Activated CD4-positive, alpha-beta T cell treated with anti-CD3 and anti-CD28 coated beads, Interleukin-10, Interleukin-2, amounts not matched to agents 100 ng/mL and 50 ng/mL, durations not matched to agents 16 hours and 8 hours (primary cell): ENCODE measurements around the gene MED12L.

Experiments used
- DNase-seq: peaks from one replicate; pipeline ENCODE4 v3.0.0-alpha.2; 2020

Gene MED12L

DNA sequence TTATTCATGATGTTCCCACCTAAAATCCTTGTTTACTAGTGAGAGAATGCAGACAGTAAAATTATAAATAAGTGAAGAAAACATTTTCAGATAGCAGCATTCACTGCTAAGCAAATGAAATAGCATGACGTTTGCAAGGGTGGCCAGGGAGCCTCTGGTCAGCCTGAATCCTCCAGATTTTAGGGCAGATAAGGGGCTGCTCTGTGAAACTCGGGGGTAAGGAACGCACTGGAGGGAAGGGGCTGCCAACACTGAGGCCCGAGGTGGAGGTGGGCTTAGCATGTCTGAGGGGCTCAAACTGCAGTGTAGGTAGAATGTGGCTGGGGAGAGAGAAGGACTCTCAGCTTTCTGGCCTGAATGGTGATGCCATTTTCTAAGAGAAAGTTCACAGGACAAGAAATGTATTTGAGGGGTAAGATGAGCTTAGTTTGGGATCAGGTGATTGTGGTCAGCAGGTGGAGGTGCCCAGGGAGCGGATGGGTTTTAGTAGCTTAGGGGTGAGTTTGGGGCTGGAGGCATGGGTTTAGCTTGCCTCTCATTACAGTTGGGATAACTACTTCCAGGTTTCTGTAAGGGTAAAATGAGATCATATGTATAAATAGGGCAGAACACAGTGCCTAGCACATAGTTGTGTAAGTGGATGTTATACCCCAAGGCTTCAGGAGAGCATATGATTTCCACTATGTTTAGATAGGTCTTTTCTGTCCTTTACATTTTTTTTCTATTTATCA is 97.0 kb downstream of the MED12L start:
- no peak for DNase-seq

DNA sequence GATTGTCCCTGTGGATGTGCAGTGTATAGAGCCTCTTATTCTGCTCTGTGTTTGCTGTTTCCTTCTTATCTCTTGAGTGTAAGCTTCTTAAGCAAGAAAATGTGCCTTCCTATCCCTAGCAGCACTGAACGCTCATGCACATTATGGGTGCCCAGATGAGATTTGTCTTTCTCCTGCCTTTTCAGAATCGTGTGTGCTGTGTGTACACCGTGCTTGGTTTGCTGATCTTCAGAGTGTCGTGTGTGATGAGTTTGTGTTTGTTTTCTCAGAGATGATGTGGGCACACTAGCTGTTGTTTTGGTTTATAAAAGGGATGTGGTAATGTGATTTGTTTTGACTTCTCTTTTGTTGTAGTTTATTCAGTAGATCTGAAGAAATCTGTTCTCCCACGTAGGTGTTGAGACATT is 97.8 kb downstream of the MED12L start:
- peak; percentile 33 for DNase-seq

DNA sequence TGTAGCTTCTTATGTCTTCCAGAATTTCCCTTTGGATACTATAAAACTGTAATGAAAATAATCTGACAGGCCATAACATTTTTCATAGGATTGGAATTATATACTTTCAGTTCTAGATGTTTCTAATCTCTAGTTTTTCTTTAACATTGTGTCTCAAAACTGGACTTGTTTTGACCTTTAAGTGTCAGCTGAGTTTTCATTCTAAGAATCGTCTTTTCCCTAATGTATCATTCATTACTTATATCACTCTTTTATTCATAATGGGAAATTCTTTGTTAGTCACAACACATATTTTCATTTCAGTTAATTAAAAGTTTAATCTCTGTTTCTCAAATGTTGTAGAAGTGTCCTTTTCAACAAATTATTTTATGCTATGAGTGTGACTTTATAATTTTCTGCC is 105.6 kb downstream of the MED12L start:
- peak; percentile 48 for DNase-seq

DNA sequence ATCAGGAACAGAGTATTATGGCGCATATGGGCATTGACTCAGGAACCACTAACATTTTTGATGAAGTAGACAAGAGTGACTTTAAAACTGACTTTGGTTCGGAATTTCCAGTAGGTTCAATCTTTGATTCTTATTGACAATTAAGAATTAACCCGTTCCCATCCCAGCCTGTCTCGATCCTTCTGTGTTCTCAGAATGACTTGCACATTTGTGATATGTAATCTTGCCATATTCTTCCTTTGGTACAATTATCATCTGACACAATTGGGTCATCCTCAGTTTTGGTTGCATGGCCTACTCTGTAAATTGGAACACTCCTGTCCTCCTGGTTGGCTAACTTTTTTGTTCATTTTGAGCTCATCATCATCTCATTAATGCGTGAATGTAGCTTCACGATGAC is 107.1 kb downstream of the MED12L start:
- DNase-seq: no peak

DNA sequence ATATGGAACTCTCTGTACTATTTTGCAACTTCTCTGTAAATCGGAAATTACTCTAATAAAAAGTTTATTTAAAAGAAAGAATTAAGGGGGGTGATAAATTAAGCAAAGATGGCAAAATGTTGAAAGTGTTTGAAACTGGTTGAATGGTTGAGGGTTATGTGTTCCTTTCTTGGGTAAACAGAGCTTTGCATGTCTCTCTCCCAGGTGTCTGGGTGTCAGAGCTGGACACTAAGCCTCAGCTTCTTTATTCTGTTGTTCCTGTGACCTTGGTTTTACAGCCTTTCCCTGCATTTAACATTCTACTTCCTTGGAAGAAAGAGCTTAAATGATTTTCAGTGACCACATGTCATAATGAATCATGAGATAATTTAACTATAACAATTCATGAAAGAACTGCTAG is 110.4 kb downstream of the MED12L start:
- no peak for DNase-seq

DNA sequence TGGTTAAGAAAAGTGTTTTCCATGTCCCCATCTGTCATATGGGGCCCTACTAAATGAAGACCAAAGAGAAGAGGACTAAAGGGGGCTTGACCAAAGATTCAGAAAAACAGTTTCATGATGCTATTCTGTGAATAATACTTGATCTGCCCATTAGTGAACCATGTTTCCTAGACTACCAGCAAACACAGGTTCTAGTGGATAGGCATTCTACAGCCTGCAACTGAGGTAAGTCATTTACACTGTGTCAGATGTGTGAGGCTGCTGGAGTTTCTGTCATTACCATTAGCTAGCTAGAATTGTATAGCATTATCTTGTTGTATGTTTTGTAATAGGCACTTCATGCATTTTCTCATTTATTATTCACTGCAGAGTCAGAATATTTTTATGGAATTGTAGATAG is 111.0 kb downstream of the MED12L start:
- DNase-seq: no peak

DNA sequence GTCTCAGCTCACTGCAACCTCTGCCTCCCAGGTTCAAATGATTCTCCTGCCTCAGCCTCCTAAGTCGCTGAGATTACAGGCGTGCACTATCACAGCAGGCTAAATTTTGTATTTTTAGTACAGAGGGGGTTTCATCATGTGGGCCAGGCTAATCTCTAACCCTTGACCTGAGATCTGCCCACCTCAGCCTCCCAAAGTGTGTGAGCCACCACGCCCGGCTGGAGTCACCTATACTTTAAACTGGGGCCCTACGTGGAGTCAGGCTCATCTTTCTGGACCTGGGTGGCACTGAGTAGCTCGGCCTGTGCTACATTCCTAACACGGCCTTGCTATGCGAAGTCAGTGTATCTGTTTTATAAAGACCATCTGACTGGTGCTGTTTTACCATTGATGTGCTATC is 111.8 kb downstream of the MED12L start:
- no peak for DNase-seq

DNA sequence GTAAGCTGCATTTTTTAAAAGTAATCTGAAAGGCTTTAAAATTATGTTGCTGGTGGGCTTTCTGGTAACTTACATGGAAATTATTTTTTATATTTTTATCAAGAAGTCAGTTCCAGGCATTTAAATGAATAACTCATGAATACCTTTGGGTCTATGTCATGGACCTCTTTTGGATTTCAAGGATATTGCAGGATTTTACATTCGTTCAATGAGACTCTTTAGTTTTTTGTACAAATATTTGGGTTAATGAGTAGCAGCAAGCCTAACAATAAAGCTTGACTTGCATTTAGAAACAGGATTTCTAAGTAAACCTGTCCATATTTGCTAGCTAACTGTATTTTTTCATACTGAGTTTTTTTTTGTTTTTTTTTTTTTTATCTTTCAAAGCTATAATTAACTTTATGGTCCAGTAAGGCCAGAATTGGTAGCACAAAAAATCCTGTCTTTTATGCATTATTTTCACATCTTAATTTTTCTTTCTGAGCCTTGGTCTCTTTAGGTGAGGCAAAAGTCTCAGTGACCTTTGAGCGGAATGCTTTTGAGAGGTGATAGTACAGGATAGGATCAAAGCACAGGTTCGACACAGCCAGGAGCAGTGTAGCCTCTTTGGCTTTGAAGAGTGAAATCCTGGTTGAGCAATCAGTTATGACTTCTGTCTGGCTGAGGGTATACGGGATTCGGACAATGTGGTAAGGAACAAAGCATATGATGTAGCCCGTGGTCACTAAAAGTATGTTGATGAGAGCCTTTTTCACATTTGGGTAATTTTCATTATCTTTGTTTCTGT is 112.7 kb downstream of the MED12L start:
- no peak for DNase-seq

DNA sequence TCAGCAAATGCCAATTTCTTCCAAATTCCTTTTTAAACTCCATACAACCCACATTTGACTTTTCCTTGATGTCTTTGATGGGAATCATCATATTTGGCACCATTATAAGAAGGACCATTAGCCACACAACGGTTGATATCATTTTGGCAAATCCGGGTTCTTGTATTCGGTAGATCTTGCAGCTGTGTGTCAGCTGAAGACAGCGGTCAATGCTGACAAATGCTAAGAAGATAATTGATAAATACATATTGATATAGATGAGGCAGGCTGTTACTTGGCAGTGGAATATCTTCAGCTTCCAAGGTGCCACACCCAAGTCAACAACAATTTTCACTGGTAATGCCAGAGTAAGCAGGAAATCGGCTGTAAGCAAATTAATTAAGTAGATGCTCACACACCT is 113.4 kb downstream of the MED12L start:
- no peak for DNase-seq

DNA sequence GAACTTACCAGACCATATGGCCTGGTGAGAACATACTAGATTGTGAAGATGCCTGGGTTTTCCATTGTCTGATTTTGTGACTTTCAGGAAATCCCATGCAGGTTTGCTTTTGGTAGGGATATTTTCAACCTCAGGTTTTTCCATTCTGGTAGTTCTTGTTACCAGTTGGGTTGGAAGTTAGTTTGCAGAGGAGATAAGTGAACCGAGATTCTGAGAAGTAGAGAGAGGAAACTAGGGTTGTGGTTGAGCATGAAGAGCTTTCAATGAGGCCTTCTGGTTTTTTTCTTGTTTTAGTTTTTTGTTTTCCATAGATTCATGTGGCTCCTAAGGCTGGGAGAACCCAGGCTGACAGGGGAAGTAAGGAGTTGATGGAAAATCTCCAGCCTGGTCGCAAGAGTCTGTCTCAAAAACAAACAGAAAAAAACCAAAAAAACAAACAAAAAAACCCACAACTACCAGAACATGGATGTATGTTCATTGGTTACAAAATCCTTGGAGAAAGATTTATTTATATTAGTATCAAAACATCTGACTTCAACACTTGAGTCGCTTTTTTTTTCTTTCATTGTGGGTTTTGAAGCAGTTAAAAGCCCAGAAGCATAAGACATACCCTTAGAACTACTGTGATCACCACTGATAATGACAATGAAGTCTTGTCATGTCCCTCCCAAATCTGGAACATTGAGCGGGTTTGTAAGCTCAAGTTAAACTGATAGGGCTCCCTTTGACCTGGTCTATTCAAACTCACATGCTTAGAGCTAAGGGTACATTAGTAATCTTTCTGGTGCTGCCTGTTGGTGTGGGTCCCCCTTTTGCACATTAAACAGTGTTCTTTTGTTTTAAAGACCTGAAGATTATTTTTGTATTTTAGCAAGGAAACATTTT is 114.3 kb downstream of the MED12L start:
- peak; percentile 62 for DNase-seq

DNA sequence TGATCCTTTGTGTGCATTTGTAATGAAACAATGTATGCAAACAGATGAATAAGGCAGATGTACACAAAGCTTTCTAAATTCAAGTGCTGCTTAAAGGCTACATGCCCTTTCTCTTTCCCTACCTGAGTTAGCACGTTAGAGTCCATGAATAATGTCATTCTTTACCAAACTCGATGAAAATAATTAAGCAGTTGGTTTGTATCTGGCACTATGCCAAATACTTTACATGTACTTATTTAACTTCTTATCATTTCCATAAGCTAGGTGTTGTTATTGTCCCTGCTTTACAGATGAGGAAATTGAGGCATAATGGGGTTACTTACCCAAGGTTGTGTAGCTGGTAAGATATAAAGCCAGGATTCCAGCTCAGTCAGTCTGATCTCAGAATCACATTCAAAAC is 115.1 kb downstream of the MED12L start:
- DNase-seq: peak; percentile 29

DNA sequence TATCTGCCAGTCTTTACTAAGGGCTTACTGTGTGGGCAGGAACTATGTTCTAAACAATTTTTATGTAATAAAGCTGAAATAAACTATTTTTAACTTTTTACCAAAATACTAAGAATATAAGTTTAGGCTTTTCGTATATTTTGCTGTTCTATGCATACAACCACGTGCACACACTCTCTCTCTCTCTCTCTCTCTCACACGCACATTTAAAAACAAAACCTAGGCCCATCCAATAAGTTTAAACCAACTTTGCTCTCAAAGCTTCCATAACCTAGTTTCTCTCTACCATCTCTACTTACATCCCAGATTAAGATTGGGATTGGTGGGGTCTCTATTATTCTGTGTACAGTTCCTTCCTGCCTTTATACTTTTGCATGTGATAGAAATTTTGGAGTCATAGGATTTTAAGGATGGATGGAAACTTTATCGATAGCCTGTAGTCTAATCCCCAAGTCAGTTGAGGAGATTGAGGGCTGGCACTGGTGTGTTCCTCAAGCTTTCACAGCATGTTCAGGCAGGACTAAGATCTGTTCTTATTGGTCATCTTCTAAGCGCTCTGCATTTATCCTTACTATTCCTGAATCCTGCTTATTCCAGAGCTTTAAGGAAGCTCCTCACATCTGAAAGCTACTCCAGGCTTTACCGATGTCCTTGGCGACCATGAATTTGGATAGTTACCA is 115.7 kb downstream of the MED12L start:
- DNase-seq: peak; percentile 46

DNA sequence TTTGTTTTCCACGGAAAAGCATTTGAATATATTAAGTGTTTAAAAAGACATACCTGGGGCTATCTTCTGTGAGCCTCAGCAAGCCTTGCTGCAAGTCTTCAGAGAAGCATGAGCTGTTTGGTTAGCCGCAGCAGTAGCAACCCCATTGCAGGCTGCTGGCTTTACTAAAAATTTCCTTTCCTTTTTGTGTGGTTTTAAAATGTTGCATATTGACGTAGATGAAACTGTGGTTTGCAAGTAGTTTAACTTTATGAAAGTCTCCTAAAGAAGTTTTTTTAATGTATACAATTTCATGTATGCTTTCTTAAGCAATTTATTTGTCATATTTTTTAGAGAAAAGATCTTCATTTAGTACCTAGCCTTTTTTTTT is 117.6 kb downstream of the MED12L start, which contains the start of gene GPR171:
GPR171 (minus strand) TSS at position 166 of the 370 bp plus-strand sequence. CDS start 3,830 bp downstream, outside the sequence.
- peak; percentile 92 for DNase-seq

DNA sequence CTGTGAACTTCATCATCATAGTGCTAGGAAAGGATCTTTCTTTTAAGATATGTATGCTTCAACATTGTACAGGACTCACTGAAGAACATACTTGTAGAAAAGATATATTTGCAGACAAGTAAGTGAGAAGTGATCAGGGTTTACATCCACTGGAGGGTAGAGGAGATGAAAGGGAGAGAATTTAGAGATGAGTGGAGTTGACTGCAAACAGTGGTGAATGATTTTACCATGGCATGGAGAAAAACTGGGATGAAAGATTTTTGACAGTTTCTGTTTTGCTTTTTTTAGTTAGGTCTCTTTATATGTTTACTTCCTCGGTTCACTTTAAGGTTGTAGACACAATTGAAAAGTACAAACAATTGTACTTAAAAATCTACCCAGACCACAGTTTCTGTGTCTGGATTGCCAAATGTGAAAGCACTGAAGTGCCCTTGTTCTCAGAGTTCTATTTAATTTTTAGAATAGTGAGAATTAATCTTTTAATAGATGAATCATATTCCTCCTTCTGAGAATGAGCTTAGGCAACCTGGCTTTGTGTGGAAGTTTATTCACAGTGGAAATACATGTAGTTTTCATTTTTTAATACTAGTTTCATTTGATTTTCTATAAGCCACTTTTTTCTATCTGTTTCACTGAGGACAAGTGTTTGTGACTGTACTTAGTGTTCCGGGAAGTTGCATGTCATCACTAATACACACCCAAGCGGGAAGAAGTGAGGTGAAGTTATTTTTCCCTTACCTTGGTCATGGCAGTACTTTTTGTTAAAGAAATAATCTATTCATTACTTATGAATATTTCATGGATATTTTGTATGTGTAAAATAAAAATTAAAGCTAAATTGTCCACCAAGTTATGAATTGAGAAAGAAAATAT is 119.3 kb downstream of the MED12L start:
- DNase-seq: peak; percentile 75

DNA sequence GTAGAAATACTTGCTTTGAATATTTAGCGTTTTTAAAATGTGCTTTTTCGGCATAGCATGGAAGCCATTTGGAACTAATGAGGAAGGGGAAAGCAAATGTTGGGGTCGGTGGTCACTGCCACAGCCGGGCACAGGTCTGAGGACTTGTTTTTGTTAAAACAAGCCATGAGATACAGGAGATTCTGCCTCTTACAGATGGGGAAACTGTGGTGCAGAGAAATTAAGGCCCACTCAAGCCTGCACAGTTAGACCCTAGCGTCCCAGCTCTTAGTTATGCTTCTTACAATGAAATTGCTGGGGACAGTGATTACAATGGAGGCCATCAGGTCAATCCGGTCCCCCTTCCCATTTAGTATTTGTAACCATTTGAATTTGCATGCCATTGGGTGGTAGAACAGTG is 120.0 kb downstream of the MED12L start:
- no peak for DNase-seq

DNA sequence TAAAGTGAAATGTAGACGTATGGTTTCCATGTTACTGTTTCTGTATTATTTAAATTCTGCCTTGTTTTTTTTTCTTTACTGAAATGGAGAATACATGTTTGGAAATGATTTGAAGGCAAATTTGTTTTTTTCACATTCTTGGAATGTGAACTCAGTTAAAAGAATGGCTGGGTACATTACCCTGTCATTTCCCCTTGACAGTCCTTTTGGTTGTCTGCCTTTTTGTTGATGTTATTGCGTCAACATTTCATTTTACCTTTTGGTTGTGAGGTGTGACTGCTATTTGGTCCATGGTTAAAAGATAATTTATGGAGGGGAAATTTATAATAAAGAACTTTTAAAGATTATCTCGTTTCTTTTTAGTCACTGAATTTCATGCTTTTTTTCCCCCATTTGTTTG is 120.7 kb downstream of the MED12L start:
- peak; percentile 60 for DNase-seq

DNA sequence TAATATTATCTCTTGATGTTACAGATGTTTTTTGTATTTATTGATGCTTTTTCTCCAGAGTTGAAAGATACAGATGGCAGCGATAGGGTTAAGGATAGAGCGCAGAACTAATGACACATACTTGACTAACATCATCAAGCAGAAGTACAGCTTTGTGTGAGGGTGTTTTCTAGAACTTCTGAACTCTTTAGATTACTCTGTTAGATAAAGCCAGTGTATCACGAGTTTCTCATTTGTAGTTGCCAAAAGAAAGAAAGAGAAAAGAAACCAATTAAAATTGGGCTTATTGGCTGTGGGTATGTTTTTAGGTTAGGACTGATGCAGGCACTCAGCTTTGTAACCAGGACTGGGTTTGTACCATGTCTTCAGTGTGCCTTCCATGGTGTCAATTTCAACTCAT is 124.2 kb downstream of the MED12L start:
- peak; percentile 52 for DNase-seq

DNA sequence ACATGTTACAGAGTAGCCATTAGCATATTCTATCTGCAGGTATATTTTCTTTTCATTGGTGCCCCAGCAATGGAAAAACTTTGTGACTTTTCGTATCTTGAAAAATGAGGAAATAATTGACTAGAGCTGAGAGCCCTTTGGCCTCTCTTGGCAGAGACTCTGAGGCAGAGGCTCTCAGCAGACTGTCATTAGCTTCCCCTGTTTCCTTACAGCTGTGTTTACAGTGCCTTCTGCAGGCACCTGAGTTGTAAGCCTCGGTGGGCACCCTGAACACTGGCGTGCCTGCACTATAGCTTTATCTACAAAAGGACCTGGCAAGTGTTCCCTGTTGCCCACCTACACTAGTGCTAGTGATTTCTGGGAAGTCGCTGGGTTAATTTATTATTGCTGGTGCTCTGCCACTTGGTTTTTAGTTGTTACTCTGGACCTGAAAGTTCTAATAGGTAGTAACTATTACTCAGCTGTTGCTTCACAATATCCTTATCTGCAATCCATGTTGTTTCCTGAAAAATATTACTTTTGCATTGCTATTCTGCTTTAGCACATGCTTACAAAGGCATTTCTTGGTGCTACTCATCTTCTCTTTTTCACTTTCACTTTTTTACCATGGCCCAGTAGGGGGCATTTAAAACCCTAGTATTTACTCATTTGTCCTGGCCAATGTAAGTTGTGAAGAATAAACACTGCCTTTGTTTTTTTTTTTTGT is 125.4 kb downstream of the MED12L start:
- DNase-seq: peak; percentile 58

DNA sequence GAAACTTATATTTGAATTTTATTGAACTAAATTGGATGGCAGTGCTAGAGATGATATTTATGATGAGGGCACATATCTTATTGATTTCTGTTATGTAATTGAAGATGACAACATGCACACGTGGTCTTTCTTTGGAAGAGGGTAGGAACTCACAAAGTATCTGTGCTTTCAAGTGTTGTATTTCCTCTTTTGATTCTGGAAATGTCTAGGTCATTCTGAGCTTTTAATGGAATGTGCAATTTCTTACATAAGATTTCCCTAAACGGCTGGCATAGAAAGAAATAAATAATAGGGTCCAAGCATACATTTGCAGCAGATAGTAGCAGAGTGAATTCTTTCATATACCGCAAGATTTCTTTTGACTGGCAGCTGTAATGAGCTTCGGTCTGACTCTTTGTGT is 127.7 kb downstream of the MED12L start:
- DNase-seq: no peak

DNA sequence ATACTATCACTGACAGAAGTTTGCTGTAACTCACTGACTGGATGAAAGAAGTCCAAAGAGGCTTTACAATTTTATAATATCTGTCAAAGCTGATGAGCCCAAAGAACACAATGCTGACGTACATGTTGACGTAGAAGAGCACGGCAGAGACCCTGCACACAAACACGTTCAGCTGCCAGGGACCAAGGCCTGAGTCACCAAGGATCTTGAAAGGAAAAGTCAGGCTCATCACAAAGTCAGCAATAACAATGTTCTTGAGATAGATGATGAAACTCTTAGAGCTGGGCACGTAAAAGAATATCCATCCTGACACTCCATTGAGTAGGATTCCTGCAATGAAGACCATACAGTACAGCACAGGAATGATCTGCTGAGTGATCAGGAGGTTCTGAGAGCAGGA is 128.4 kb downstream of the MED12L start:
- DNase-seq: no peak

DNA sequence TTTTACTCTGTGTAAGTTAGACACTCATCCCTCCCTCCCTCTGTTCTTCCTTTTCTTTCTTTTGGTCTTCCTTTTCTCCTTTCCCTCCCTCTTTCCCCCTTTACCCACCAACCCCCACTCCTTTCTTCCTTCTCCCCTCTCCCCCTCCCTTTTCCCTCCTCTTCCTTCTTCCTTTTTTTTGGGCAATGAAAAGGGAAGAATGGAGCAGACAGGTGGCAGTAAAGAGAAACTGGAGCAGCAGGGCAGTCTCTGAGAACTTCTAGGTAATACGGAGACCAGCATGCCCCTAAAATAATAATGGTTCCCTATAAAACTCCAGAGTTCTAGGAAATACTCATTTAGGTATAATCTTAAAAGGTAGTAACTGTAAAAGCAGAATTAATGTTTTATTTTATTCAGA is 129.0 kb downstream of the MED12L start:
- DNase-seq: no peak
